Chondrocyte (in vitro differentiated cells): ENCODE results near the gene GRK6. TPM values are rescaled to one million over a fixed set of nuclear protein-coding genes. Genes with fewer than 3 reads are reported as not detected.

Experiments
- DNase-seq: peaks from one replicate; pipeline ENCODE4 v3.0.0; 2021; ENCODE audit warnings: mixed read lengths, low spot score
- H3K27ac Mint-ChIP-seq: one replicate; pipeline ENCODE4 v1.8.0; 2021; ENCODE audit warnings: mild to moderate bottlenecking, moderate library complexity, mixed read lengths; ENCODE audit not compliant: unreplicated experiment
- H3K27me3 Mint-ChIP-seq: 2 replicates; pipeline ENCODE4 v1.8.0; 2021; ENCODE audit warnings: low read depth, mixed read lengths
- H3K36me3 Mint-ChIP-seq: 2 replicates; pipeline ENCODE4 v1.8.0; 2021; ENCODE audit warnings: low read depth, mixed read lengths
- H3K4me1 Mint-ChIP-seq: 2 replicates; pipeline ENCODE4 v1.8.0; 2021; ENCODE audit warnings: low read depth, mild to moderate bottlenecking, mixed read lengths
- H3K4me3 Mint-ChIP-seq: one replicate; pipeline ENCODE4 v1.8.0; 2021; ENCODE audit warnings: mild to moderate bottlenecking, moderate library complexity, mixed read lengths; ENCODE audit not compliant: unreplicated experiment
- H3K9me3 Mint-ChIP-seq: 2 replicates; pipeline ENCODE4 v1.8.0; 2021; ENCODE audit warnings: low read depth, mixed read lengths
- total RNA-seq: library from RNA; stranded (reverse); gene quantifications from 3 replicates; pipeline ENCODE4 v1.2.1, GENCODE V29; 2021
- TF ChIP-seq, protein P1 (sequence below): fragments of 200-600 bp; sonication (generic); IDR thresholded peaks from 2 replicates; pipeline ENCODE4 v1.5.0; 2021; ENCODE audit warnings: antibody characterized with exemption, mild to moderate bottlenecking, moderate library complexity

GRK6 gene
- total RNA-seq, 1 donor from 2014 or later, result 26.3 TPM

DNA sequence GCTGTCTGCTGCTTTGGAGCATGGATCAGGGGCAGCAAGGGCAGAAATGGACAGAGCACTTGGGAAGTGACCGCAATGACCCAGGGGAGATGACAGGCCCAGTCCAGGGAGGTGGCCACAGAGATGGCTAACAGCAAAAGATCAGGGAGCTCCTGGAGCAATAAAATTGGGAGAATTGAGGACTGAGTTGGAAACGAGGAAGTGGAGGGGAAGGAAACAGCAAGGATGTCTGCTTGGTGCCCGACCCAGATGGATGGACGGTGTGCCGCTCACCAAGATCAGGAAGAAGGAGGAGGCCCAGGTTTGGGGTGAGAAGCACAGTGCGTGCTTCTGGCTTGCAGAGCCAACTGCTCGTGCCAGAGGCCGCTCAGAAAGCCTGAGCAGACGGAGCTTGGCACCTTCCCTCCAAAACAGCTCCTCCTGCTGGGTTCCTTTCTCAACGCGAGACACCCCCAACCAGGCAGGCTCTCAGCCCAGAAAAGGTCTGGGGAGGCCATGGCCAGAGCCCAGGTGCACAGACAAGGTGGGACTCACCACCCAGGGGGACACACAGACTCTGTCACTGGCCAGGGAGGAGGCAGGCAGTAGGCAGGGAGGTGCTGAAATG, 44.0 kb upstream of the GRK6 start:
- Mint-ChIP-seq H3K9me3 (no peaks in the 10 kb centered on the region), H3K36me3 (no peaks in the 10 kb centered on the region), H3K4me3 (no peak overlapping the region), H3K27me3 (peaks cover 8% of the 10 kb centered on the region), H3K4me1 (peaks cover 14% of the 10 kb centered on the region), H3K27ac (no peak overlapping the region)
- TF ChIP-seq, protein P1, sequence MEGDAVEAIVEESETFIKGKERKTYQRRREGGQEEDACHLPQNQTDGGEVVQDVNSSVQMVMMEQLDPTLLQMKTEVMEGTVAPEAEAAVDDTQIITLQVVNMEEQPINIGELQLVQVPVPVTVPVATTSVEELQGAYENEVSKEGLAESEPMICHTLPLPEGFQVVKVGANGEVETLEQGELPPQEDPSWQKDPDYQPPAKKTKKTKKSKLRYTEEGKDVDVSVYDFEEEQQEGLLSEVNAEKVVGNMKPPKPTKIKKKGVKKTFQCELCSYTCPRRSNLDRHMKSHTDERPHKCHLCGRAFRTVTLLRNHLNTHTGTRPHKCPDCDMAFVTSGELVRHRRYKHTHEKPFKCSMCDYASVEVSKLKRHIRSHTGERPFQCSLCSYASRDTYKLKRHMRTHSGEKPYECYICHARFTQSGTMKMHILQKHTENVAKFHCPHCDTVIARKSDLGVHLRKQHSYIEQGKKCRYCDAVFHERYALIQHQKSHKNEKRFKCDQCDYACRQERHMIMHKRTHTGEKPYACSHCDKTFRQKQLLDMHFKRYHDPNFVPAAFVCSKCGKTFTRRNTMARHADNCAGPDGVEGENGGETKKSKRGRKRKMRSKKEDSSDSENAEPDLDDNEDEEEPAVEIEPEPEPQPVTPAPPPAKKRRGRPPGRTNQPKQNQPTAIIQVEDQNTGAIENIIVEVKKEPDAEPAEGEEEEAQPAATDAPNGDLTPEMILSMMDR, result peak; percentile 37
- no peak for DNase-seq

GRCh38 chr5:177383181-177383580, 43.3 kb upstream of the GRK6 start:
- no peaks in the 10 kb centered on the region for H3K36me3 Mint-ChIP-seq
- TF ChIP-seq, protein P1, result no peak
- H3K9me3 Mint-ChIP-seq, result no peaks in the 10 kb centered on the region
- H3K4me3 Mint-ChIP-seq, result no peak overlapping the region
- no peak for DNase-seq
- peaks cover 14% of the 10 kb centered on the region for H3K4me1 Mint-ChIP-seq
- H3K27me3 Mint-ChIP-seq, result peaks cover 8% of the 10 kb centered on the region
- H3K27ac Mint-ChIP-seq, result no peak overlapping the region

- no peak for DNase-seq
- no peaks in the 10 kb centered on the region for H3K9me3 Mint-ChIP-seq
- no peak within 1 kb of the TSS for H3K27ac Mint-ChIP-seq
- H3K4me3 Mint-ChIP-seq, result no peak within 1 kb of the TSS
- peaks cover 18% of the 10 kb centered on the region for H3K4me1 Mint-ChIP-seq
- H3K36me3 Mint-ChIP-seq, result no peaks in the 10 kb centered on the region
- peaks cover 8% of the 10 kb centered on the region for H3K27me3 Mint-ChIP-seq
- TF ChIP-seq, protein P1, result no peak
Observed at GRCh38 chr5:177384134-177384533, 42.3 kb upstream of the GRK6 start, which contains the start of gene SLC34A1. TSS of gene SLC34A1 (plus strand) at chr5:177384434. CDS start at chr5:177385742, 1,308 bp downstream.

GRCh38 chr5:177385720-177386119, 40.8 kb upstream of the GRK6 start:
- Mint-ChIP-seq H3K36me3 (no peaks in the 10 kb centered on the region), H3K4me3 (no peak overlapping the region), H3K27me3 (peaks cover 8% of the 10 kb centered on the region), H3K4me1 (peaks cover 23% of the 10 kb centered on the region), H3K27ac (no peak overlapping the region), H3K9me3 (no peaks in the 10 kb centered on the region)
- no peak for DNase-seq
- TF ChIP-seq, protein P1, result no peak

- Mint-ChIP-seq H3K27ac (no peak overlapping the region), H3K9me3 (no peaks in the 10 kb centered on the region), H3K27me3 (peaks cover 8% of the 10 kb centered on the region), H3K4me1 (peaks cover 19% of the 10 kb centered on the region), H3K36me3 (no peaks in the 10 kb centered on the region), H3K4me3 (no peak overlapping the region)
- TF ChIP-seq, protein P1, result no peak
- no peak for DNase-seq
Observed at GRCh38 chr5:177386542-177386941, 39.9 kb upstream of the GRK6 start.
